Coronary artery (tissue), 2 donors: ENCODE measurements around the gene TRA2A.

Experiments
- DNase-seq: peaks from one replicate; pipeline ENCODE4 v3.0.0-alpha.2; 2017; ENCODE audit warnings: low spot score
- H3K27ac ChIP-seq, 2 donors: fragments of 200-600 bp; sonication (generic); one replicate each; pipeline ENCODE4 v1.5.1; 2016 to 2019
- H3K4me3 ChIP-seq: fragments of 200-600 bp; sonication (generic); 2 replicates; pipeline ENCODE4 v1.5.1; 2016; ENCODE audit warnings: mild to moderate bottlenecking, moderate library complexity
- TF ChIP-seq, protein P1 (sequence below): fragments of 200-600 bp; sonication (generic); IDR thresholded peaks from one replicate; pipeline ENCODE4 v1.5.1; 2019; ENCODE audit warnings: antibody characterized with exemption

Gene TRA2A

GRCh38 chr7:23458044-23458443 lies 73.7 kb downstream of the TRA2A start:
- no peak overlapping the region for H3K27ac ChIP-seq
- DNase-seq = no peak
- H3K4me3 ChIP-seq = no peak overlapping the region
- TF ChIP-seq, protein P1, sequence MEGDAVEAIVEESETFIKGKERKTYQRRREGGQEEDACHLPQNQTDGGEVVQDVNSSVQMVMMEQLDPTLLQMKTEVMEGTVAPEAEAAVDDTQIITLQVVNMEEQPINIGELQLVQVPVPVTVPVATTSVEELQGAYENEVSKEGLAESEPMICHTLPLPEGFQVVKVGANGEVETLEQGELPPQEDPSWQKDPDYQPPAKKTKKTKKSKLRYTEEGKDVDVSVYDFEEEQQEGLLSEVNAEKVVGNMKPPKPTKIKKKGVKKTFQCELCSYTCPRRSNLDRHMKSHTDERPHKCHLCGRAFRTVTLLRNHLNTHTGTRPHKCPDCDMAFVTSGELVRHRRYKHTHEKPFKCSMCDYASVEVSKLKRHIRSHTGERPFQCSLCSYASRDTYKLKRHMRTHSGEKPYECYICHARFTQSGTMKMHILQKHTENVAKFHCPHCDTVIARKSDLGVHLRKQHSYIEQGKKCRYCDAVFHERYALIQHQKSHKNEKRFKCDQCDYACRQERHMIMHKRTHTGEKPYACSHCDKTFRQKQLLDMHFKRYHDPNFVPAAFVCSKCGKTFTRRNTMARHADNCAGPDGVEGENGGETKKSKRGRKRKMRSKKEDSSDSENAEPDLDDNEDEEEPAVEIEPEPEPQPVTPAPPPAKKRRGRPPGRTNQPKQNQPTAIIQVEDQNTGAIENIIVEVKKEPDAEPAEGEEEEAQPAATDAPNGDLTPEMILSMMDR = no peak

GRCh38 chr7:23456093-23456492 lies 75.7 kb downstream of the TRA2A start:
- no peak overlapping the region for H3K4me3 ChIP-seq
- H3K27ac ChIP-seq = no peak overlapping the region
- DNase-seq = no peak
- TF ChIP-seq, protein P1 = no peak

GRCh38 chr7:23454881-23455526 lies 76.8 kb downstream of the TRA2A start:
- H3K4me3 ChIP-seq = no peak overlapping the region
- no peak overlapping the region for H3K27ac ChIP-seq
- DNase-seq = no peak
- TF ChIP-seq, protein P1 = no peak
